ENCODE results near the gene LTBR. TPM values are rescaled to one million over a fixed set of nuclear protein-coding genes. Genes with fewer than 3 reads are reported as not detected.
"Not testable (repeated sequence)": the region's sequence is repeated elsewhere in the genome, so short reads cannot be mapped to it uniquely, and the experiment has no call there.

Gene LTBR
- total and polyA plus RNA-seq, 2 experiments from 2014 or later, result 0.65 to 4.1 TPM

GRCh38 chr12:6336889-6337853 is 46.8 kb upstream of the LTBR start:
- TF ChIP-seq, protein P1, sequence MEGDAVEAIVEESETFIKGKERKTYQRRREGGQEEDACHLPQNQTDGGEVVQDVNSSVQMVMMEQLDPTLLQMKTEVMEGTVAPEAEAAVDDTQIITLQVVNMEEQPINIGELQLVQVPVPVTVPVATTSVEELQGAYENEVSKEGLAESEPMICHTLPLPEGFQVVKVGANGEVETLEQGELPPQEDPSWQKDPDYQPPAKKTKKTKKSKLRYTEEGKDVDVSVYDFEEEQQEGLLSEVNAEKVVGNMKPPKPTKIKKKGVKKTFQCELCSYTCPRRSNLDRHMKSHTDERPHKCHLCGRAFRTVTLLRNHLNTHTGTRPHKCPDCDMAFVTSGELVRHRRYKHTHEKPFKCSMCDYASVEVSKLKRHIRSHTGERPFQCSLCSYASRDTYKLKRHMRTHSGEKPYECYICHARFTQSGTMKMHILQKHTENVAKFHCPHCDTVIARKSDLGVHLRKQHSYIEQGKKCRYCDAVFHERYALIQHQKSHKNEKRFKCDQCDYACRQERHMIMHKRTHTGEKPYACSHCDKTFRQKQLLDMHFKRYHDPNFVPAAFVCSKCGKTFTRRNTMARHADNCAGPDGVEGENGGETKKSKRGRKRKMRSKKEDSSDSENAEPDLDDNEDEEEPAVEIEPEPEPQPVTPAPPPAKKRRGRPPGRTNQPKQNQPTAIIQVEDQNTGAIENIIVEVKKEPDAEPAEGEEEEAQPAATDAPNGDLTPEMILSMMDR (IDR thresholded peaks at IDR 0.05; ENCODE audit: low read depth, low read length), result no peak
- peaks cover 43% of the 10 kb centered on the region for H3K4me1 ChIP-seq (ENCODE audit: low read depth)

GRCh38 chr12:6337958-6338433 is 46.0 kb upstream of the LTBR start:
- DNase-seq (ENCODE audit: low read depth in 1 of 2, low spot score in 1 of 2), result peak in 1 of 2 donors; percentile 52
- Histone ChIP-seq H3K4me3 (no peak overlapping the region), H3K36me3 (peaks cover 2% of the 10 kb centered on the region), H3K4me1 (ENCODE audit: low read depth) (peaks cover 48% of the 10 kb centered on the region), H3K9me3 (ENCODE audit: low read depth) (no peaks in the 10 kb centered on the region), H3K27ac (peak overlapping the region; percentile 93), H3K27me3 (no peaks in the 10 kb centered on the region)
- TF ChIP-seq, protein P1 (IDR thresholded peaks at IDR 0.05; ENCODE audit: low read depth, low read length), result no peak

More at GRCh38 chr12:6336889-6337853, 46.8 kb upstream of the LTBR start:
- peak overlapping the region; percentile 93 for H3K27ac ChIP-seq
- H3K9me3 ChIP-seq (ENCODE audit: low read depth), result no peaks in the 10 kb centered on the region
- DNase-seq (ENCODE audit: low read depth in 1 of 2, low spot score in 1 of 2), result no peak
- H3K27me3 ChIP-seq, result no peaks in the 10 kb centered on the region
- H3K4me3 ChIP-seq, result peak overlapping the region; percentile 9
- H3K36me3 ChIP-seq, result peaks cover 9% of the 10 kb centered on the region

DNA sequence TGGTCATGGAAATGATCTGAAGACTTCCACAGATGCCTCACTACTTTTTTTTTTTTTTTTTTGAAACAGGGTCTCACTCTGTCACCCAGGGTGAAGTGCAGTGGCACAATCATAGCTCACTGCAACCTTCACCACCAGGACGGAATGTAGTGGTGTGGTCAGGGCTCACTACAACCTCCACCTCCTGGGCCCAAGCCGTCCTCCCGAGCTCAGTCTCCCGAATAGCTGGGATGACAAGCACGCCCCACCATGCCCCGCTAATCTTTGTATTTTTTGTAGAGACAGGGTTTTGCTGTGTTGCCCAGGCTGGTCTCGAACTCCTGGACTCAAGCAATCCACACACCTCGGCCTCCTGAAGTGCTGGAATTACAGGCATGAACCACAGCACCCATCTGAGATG is 45.4 kb upstream of the LTBR start:
- not testable (repeated sequence) for H3K36me3 ChIP-seq; H3K9me3 ChIP-seq (ENCODE audit: low read depth); H3K4me3 ChIP-seq; H3K27me3 ChIP-seq; H3K27ac ChIP-seq; DNase-seq (ENCODE audit: low read depth in 1 of 2, low spot score in 1 of 2)
- H3K4me1 ChIP-seq (ENCODE audit: low read depth), result peaks cover 49% of the 10 kb centered on the region

DNA sequence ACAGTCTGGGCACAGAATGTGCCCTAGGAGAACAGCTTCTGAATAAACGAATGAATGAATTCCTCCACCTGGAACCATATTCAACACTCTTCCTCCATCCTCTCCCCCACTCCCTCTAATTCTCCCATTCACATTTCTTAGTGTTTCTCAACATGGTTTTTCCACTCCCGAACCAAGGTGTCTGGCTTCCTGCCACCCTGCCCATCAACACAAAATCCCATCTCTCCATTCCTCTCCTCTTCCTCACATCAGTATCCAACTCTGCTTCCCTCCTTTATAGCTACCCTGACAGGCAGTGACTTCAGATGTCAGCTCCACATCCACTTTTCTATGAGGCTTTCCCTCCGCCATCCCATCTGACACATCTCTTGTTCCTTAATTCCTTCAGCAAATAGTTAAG is 45.0 kb upstream of the LTBR start:
- peaks cover 53% of the 10 kb centered on the region for H3K4me1 ChIP-seq (ENCODE audit: low read depth)
- no peak overlapping the region for H3K4me3 ChIP-seq
- H3K9me3 ChIP-seq (ENCODE audit: low read depth), result no peaks in the 10 kb centered on the region
- peak overlapping the region; percentile 38 for H3K27ac ChIP-seq
- no peaks in the 10 kb centered on the region for H3K27me3 ChIP-seq
- TF ChIP-seq, protein P1 (IDR thresholded peaks at IDR 0.05; ENCODE audit: low read depth, low read length), result no peak
- no peaks in the 10 kb centered on the region for H3K36me3 ChIP-seq
- peak in 1 of 2 donors; percentile 32 for DNase-seq (ENCODE audit: low read depth in 1 of 2, low spot score in 1 of 2)

GRCh38 chr12:6340032-6340638 is 43.8 kb upstream of the LTBR start:
- Histone ChIP-seq H3K27ac (no peak overlapping the region), H3K9me3 (ENCODE audit: low read depth) (no peaks in the 10 kb centered on the region), H3K4me3 (peak overlapping the region; percentile 46), H3K36me3 (no peaks in the 10 kb centered on the region), H3K27me3 (no peaks in the 10 kb centered on the region), H3K4me1 (ENCODE audit: low read depth) (peaks cover 44% of the 10 kb centered on the region)
- TF ChIP-seq, protein P1 (IDR thresholded peaks at IDR 0.05; ENCODE audit: low read depth, low read length), result no peak
- DNase-seq (ENCODE audit: low read depth in 1 of 2, low spot score in 1 of 2), result peak in 1 of 2 donors; percentile 74

Measured in cardiac muscle cell (in vitro differentiated cells and primary cell).